ENCODE data around the gene SNRPN.
"Not testable (repeated sequence)": the region's sequence is repeated elsewhere in the genome, so short reads cannot be mapped to it uniquely, and the experiment has no call there.

The SNRPN gene

DNA sequence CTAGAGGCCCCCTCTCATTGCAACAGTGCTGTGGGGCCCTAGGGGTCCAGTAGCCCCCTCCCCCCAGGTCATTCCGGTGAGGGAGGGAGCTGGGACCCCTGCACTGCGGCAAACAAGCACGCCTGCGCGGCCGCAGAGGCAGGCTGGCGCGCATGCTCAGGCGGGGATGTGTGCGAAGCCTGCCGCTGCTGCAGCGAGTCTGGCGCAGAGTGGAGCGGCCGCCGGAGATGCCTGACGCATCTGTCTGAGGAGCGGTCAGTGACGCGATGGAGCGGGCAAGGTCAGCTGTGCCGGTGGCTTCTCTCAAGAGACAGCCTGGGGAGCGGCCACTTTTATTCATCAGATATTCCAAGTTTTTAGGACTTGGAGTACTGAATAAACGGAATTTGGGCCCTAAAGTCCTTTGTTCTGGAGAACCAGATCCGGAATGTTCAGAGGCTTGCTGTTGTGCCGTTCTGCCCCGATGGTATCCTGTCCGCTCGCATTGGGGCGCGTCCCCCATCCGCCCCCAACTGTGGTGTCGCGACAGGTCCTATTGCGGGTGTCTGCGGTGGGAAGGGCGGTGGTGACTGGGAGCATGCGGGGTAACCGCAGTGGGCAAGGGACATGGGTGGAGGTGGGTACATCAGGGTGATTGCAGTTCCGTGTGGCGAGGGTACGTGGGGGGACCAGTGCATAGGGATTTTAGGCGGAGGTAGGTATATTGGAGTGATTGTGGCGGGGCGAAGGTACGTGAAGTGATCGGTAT lies at the start of gene SNRPN, which contains the start of gene SNURF:
SNRPN (plus strand) TSS at position 205 of the 748 bp plus-strand sequence. CDS start 19,467 bp downstream, outside the sequence.
SNURF (plus strand) TSS at position 205 of the 748 bp plus-strand sequence; CDS start at position 267, 62 bp downstream.
- DNase-seq (ENCODE audit: low read depth in 2 of 2), result peak; percentile 33 to 53

DNA sequence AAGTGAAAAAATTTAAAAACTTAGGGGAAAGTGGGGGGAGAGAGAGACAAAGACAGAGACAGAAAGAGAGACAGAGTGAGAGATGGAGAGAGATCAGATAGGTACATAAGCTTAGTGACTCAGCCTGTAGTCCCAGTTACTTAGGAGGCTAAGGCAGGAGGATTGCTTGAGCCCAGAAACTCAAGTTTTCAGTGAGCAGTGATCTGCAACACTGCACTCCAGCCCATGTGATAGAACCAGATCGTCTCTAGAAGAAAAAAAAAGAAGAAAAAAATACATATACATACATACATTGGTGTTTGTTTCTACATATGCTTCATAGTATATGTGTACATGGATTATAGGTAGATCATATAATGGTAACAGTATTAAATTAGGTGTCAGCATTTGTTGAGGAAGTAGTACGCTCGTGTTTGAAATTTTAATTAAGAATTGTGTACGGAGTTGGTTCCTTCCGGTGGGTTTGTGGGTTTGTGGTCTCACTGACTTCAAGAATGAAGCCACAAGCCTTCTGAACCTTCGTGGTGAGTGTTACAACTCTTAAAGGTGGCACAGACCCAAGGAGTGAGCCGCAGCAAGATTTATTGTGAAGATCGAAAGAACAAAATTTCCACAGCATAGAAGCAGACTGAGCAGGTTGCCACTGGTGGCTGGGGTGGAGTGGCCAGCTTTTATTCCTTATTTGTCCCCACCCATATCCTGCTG lies 38.3 kb upstream of the SNRPN start:
- DNase-seq (ENCODE audit: low read depth in 2 of 2), result no peak

DNA sequence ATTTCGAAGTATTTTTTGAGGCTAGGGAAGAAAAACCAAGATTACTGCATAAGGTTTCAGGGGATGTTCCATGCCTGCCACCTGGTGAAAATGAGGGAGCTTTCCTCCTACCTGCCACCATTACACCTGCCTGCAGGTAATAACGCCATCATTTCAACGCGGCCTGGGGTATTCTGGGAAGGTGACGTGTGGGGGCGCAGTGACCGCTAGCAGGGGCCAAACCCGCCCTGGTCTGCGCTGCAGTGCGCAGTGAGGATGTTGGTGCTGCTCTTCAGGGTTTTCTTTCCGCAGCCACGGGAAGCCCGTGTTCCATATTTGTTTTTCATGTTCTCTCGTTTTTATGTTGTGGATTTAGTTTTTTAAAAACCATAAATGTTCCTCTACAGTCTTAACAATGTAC lies 37.4 kb upstream of the SNRPN start:
- no peak for DNase-seq (ENCODE audit: low read depth in 2 of 2)

DNA sequence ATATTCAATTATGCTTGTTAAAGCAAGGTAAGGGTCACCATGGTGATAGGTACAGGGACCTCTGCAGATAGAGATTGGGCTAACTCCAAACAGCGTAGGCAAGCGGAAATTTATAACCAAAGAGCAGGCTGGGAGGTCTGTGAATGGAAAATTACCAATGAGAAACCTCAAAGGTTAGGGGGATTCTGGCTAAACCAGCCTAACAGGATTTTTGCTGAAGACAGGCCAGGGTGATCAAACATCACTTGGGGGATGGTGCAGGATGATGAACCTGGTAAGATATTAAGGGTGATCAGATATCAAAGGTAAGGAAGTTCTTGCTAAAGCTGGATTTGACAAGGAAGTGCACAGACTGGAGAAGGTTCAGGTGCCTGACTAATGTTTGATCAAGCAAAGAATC lies 35.3 kb upstream of the SNRPN start:
- DNase-seq (ENCODE audit: low read depth in 2 of 2), result no peak

DNA sequence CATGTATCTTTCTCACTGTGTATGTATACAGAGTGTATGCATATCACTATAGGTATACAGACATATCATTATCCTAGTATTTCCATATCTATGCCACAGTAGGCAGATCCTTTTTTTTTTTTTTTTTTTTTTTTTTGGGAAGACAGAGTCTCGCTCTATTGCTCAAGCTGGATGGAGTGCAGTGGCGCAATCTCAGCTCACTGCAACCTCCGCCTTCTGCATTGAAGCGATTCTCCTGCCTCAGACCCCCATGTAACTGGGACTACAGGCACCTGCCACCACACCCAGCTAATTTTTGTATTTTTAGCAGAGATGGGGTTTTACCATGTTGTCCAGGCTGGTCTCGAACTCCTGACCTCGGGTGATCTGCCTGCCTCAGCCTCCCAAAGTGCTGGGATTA lies 32.0 kb upstream of the SNRPN start:
- not testable (repeated sequence) for DNase-seq (ENCODE audit: low read depth in 2 of 2)

DNA sequence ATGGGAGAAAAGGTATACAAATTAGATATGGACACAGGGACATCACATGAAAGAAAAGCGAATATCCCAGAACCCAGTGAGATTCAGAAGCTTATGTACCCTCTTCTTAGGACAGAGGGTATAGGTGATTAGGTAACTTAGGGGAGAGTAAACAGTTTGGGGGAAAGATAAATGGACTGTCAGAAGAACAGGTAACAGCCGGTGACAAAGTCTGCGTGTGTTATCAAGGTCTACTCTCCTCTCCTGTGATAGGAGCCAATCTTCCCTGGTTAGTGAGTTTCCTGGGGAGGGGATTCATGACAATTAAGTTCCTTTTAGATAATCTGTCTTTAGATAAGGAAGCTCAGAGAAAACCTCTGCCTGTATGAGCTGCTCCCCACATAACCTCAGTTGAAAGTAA lies 30.6 kb upstream of the SNRPN start:
- no peak for DNase-seq (ENCODE audit: low read depth in 2 of 2)

DNA sequence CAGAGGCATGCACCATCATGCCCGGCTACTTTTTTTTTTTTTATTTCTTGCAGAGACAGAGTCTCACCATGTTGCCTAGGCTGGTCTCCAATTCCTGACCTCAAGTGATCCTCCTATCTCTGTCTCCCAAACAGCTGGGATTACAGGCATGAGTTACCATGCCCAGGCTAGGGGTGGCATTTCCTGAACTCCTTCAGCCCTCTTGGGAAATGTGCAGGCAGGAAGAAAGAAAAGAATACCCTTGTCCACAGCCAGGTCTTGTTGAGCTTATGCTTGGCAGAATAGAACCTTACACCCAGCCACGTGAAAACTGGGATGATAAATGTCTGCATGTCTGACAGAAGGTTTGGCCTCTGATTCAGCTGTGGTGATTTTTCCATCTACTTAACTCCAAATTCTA lies 30.2 kb upstream of the SNRPN start:
- no peak for DNase-seq (ENCODE audit: low read depth in 2 of 2)

- DNase-seq (ENCODE audit: low read depth in 2 of 2), result not testable (repeated sequence)
These were observed 22.7 kb upstream of the SNRPN start for GRCh38 chr15:24931874-24932732.

GRCh38 chr15:24933716-24934115 lies 21.1 kb upstream of the SNRPN start:
- DNase-seq (ENCODE audit: low read depth in 2 of 2), result no peak

DNA sequence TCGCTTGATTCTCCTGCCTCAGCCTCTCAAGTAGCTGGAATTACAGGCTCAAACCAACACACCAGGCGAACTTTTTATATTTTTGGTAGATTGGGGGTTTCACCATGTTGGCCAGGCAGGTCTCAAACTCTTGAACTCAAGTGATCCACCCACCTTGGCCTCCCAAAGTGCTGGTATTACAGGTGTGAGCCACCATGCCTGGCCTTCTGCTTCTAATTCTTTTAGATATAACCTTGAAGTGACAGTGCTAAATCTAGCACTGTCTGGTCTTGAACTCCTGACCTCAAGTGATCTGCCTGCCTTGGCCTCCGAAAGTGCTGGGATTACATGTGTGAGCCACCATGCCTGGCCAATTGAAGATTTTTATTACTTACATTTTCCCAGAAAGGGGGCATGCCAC lies 16.6 kb upstream of the SNRPN start:
- not testable (repeated sequence) for DNase-seq (ENCODE audit: low read depth in 2 of 2)

- DNase-seq (ENCODE audit: low read depth in 2 of 2), result no peak
These were observed 14.6 kb upstream of the SNRPN start for GRCh38 chr15:24940236-24940635.

DNA sequence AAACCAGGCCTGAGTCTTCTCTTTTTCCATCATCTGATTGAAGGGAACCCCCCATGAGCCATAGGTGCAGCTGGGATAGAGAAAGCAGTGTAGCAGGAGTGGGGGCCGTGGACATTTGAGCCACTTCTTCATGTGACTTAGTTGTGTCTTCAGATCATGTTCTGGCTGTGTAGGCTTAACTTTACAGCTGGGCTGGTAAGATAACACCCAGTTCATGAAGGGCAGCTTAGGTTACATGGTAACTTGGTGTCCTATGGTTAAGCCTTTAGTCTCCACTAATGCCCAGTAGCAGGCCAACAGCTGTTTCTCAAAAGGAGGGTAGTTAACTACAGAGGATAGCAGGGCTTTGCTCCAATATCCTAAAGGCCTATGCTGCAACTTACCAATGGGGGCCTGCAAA lies 11.4 kb upstream of the SNRPN start:
- DNase-seq (ENCODE audit: low read depth in 2 of 2), result no peak

DNA sequence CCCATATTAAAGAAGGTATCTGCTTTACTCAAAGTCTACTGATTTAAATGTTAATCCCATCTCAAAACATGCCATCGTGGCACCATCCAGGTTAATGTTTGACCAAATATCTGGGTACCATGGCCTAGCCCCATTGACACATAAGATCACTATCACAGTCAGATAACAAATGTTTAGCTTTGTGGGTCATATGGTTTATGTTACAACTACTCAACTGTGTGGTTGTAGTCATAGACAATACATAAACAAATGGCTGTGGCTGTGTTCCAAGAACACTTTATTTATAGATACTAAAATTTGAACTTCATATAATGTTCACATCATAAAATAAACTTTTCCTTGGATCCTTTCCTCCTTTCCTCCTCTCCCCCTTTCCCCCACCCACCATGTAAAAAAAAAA lies 9.8 kb upstream of the SNRPN start:
- DNase-seq (ENCODE audit: low read depth in 2 of 2), result no peak

DNA sequence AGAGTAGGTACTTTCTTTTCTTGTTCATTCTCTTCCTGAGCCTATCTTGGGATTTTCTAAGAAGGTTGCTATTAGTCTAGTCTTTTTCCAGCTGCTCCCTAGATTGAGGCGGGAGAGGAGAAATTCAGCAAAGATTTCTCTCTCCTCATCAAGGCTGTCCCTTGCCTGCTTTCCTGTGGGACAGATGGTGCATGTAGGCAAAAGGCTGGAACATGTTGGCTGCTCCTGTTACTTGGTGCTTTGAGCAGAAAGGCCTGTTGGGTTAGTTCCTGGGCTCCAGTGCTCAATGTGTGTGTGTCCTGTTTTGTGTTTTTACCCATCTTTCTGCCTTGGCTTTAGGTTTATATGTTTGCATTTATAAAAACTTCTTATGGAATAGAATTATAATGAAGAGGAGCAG lies 9.1 kb upstream of the SNRPN start:
- DNase-seq (ENCODE audit: low read depth in 2 of 2), result no peak

GRCh38 chr15:24948495-24948894 lies 6.3 kb upstream of the SNRPN start:
- DNase-seq (ENCODE audit: low read depth in 2 of 2), result no peak

GRCh38 chr15:24955531-24955921 lies 739 bp downstream of the SNRPN start:
- DNase-seq (ENCODE audit: low read depth in 2 of 2), result peak in 1 of 2 donors; percentile 2

- peak; percentile 45 to 52 for DNase-seq (ENCODE audit: low read depth in 2 of 2)
These were observed 1.5 kb downstream of the SNRPN start for GRCh38 chr15:24956111-24956838.

DNA sequence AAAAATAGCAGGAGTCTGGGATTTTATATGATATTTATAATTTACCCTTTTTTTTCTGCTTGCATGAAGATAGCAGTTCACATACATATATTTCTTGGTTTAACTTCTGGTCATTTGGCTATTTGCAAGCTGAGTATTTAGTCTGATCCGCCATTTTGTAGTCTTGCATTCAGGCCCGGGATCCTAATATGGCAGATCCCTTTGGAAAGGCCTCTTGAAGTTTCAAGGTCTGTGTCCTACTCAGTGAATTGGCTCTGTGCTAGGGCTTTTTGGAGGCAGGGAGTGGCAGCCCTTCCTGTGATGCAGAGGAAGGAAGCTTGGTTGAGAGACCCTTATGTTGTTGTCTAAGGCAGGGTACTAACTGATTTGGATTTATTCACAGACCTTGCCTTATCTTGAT lies 2.9 kb downstream of the SNRPN start:
- no peak for DNase-seq (ENCODE audit: low read depth in 2 of 2)

DNA sequence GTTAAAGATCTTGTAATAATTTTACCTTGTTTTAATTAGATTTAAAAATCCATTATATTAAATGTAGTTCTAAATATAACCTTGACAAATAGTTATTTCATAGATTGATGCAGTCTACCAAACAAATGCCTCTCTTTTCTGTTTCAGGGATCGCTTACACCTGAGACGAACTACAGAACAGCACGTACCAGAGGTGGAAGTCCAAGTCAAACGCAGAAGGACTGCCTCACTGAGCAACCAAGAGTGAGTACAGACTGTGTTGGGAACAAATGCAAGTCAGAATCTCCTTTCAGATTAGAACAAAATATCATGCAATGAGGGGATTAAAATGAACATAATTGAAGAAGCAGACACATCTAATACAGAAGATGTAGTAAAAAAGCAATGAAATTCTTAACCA lies 7.2 kb downstream of the SNRPN start:
- no peak for DNase-seq (ENCODE audit: low read depth in 2 of 2)

DNA sequence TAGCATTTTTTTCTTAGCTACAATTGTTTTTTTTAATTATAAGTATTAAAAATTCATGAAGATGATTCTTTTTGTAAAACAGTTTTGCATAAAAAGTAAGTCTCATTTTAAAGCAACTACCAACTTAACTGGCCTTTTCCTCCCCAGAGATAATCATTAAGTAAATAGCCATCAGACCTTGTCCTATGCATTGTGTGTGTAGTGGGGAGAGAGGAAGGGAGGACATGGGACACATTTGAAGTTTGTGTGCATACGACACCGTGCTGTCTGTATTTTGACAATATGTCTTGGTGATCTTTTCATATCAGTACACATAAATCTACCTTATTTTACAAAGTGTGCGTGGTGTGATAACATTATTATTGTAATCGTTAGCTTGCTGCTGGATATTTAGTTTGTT lies 8.1 kb downstream of the SNRPN start:
- DNase-seq (ENCODE audit: low read depth in 2 of 2), result no peak

GRCh38 chr15:24966364-24967103 lies 11.7 kb downstream of the SNRPN start:
- no peak for DNase-seq (ENCODE audit: low read depth in 2 of 2)

Data from stimulated activated CD4-positive, alpha-beta T cell treated with anti-CD3 and anti-CD28 coated beads, Interleukin-15, amount 100 ng/mL, for 48 hours (primary cell).